ENCODE data around the gene WNT3. TPM values are rescaled to one million over a fixed set of nuclear protein-coding genes. Genes with fewer than 3 reads are reported as not detected.

Gene WNT3
- total RNA-seq, 2 donors from 2014 or later, result 0.64 to 1.0 TPM

- intact Hi-C loops (cut with DNase I), result loop anchor here (5.0 kb wide), 1 partner anchor 40 kb away; no protein-coding TSS in a partner anchor
Measured at GRCh38 chr17:46782250-46782953, 36.1 kb downstream of the WNT3 start.

GRCh38 chr17:46780003-46780373 is 38.5 kb downstream of the WNT3 start:
- Histone ChIP-seq H3K9ac (ENCODE audit: low read depth in 2 of 2, low read length in 2 of 2) (no peak overlapping the region), H3K9me3 (no peaks in the 10 kb centered on the region), H3K4me1 (no peaks in the 10 kb centered on the region), H3K27me3 (no peaks in the 10 kb centered on the region), H3K4me3 (no peak overlapping the region), H3K36me3 (no peaks in the 10 kb centered on the region), H3K27ac (no peak overlapping the region)
- TF ChIP-seq, protein P1, sequence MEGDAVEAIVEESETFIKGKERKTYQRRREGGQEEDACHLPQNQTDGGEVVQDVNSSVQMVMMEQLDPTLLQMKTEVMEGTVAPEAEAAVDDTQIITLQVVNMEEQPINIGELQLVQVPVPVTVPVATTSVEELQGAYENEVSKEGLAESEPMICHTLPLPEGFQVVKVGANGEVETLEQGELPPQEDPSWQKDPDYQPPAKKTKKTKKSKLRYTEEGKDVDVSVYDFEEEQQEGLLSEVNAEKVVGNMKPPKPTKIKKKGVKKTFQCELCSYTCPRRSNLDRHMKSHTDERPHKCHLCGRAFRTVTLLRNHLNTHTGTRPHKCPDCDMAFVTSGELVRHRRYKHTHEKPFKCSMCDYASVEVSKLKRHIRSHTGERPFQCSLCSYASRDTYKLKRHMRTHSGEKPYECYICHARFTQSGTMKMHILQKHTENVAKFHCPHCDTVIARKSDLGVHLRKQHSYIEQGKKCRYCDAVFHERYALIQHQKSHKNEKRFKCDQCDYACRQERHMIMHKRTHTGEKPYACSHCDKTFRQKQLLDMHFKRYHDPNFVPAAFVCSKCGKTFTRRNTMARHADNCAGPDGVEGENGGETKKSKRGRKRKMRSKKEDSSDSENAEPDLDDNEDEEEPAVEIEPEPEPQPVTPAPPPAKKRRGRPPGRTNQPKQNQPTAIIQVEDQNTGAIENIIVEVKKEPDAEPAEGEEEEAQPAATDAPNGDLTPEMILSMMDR (IDR thresholded peaks at IDR 0.05), result no peak
- DNase-seq, result no peak
- intact Hi-C loops (cut with DNase I), result loop anchor here (5.0 kb wide), 1 partner anchor 42 kb away; no protein-coding TSS in a partner anchor

More at GRCh38 chr17:46782250-46782953, 36.1 kb downstream of the WNT3 start:
- no peaks in the 10 kb centered on the region for H3K9me3 ChIP-seq
- no peaks in the 10 kb centered on the region for H3K36me3 ChIP-seq
- no peak overlapping the region for H3K9ac ChIP-seq (ENCODE audit: low read depth in 2 of 2, low read length in 2 of 2)
- peak; percentile 36 for DNase-seq
- H3K27me3 ChIP-seq, result no peaks in the 10 kb centered on the region
- TF ChIP-seq, protein P1 (IDR thresholded peaks at IDR 0.05), result peak; percentile 54
- no peak overlapping the region for H3K27ac ChIP-seq
- no peak overlapping the region for H3K4me3 ChIP-seq
- H3K4me1 ChIP-seq, result no peaks in the 10 kb centered on the region

DNA sequence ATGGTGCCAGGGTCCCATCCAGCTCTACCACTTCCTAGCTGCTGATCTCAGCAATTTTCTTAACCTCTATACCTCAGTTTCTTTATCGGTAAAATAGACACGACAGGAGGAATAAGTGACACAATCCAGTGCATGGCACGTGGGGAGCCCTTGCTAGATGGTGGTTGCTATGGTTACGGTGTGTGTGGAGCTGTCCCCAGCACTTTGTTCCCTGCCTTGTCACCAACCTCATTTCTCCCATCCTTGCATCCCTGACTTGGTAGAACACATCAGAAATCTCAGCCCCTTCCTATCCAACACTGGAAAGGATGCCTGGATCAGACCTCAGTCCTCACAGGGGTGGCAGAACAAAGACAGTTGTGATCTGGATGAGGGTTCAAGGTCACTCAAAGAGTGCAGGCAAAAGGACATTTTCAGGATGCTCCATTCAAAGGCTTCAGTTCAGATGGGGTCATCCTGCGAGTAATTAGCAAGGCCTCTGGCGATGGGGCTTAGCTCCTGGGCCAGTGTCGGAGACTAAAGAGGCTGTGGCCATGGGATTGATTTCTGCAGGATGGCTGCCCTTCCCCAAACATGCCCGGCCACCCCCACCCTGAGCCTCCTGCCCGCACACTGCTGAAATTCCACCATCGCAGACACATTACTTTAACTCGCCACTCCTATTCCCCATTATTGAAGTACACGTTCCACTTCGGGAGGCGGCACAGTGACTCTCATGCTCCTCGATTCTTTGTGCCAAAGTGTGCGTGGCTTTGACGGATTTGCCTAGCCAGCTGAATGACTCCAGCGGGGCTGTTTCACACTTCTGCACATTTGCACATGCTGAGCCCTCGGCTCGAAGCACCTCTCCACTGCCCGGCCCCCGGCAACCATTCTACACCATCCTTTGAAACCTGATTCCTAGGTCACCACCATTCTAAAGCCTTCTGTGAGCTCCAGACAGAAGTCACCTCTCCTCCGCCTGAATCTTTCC is 40.3 kb downstream of the WNT3 start:
- Histone ChIP-seq H3K9ac (ENCODE audit: low read depth in 2 of 2, low read length in 2 of 2) (no peak overlapping the region), H3K9me3 (no peaks in the 10 kb centered on the region), H3K4me3 (no peak overlapping the region), H3K27me3 (no peaks in the 10 kb centered on the region), H3K36me3 (no peaks in the 10 kb centered on the region), H3K4me1 (no peaks in the 10 kb centered on the region), H3K27ac (no peak overlapping the region)
- intact Hi-C loops (cut with DNase I), result no loop called here
- TF ChIP-seq, protein P1 (IDR thresholded peaks at IDR 0.05), result no peak
- DNase-seq, result no peak

DNA sequence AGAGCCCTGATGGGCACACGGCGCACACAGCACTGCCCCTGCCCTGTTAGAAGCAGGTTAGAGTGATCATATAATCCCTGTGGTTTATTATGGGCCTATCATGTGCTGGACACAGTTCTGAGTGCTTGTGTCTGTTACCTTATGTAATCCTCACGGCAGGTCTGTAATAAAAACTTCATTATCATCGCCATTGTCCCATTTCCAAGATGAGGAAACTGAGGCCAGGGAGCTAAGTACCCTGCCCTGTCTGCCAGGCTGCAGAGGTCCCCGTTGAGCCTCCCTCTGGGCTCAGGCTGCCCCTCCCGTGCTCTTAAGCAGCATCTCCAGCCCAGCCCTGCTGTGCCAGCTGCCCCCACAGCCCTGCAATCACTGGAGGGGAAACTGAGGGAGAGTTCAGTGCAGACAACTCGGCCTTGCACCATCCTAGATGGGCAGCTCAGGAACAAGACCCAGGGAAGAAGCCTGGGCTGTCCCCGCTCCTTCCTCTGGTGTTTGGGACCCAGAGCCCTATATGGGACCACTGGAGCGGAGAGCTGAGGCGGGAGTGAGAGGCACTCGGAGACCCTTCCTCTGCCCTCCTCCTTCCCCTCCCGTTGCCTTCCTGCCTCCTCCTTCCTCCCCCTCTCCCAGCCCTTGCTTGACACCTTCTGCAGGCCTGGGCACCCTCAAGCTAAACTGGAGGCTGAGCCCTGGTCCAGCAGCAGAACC is 42.0 kb downstream of the WNT3 start:
- no peak for DNase-seq
- H3K9ac ChIP-seq (ENCODE audit: low read depth in 2 of 2, low read length in 2 of 2), result no peak overlapping the region
- H3K4me3 ChIP-seq, result no peak overlapping the region
- no peaks in the 10 kb centered on the region for H3K4me1 ChIP-seq
- no peak overlapping the region for H3K27ac ChIP-seq
- no peaks in the 10 kb centered on the region for H3K27me3 ChIP-seq
- no peaks in the 10 kb centered on the region for H3K9me3 ChIP-seq
- TF ChIP-seq, protein P1 (IDR thresholded peaks at IDR 0.05), result no peak
- no peaks in the 10 kb centered on the region for H3K36me3 ChIP-seq
- intact Hi-C loops (cut with DNase I), result no loop called here

DNA sequence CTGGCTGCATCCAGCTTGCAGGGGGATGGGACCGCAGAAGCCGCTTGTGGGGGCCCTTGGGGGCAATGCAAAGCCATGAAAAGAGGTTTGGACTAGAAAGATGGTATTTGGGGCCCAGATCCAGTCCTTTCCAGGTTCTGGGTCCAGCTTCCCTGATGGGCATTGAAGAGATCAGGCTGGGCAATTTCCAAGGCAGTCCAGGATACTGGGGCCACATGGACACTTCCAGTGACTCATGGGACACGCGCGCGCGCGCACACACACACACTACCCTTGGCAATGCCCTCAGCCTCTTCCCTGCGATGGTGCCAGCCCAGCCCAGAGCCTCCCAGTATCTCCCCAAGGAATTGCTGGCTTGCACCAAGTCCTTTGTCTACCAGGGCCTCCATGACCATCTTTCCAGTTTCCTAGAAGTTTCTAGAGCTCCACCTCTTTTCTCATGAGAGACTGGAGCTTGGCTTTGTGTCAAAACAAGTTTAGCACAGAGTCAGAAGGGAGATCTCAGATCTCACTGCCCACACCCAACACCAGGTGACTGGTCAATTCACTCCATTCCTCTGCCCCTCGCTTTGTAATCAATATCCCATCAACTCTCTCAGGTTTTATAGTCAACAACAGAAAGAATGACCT is 44.3 kb downstream of the WNT3 start:
- H3K4me3 ChIP-seq, result no peak overlapping the region
- intact Hi-C loops (cut with DNase I), result no loop called here
- no peak for DNase-seq
- no peaks in the 10 kb centered on the region for H3K27me3 ChIP-seq
- H3K9ac ChIP-seq (ENCODE audit: low read depth in 2 of 2, low read length in 2 of 2), result no peak overlapping the region
- no peaks in the 10 kb centered on the region for H3K4me1 ChIP-seq
- H3K9me3 ChIP-seq, result no peaks in the 10 kb centered on the region
- no peaks in the 10 kb centered on the region for H3K36me3 ChIP-seq
- no peak overlapping the region for H3K27ac ChIP-seq
- TF ChIP-seq, protein P1 (IDR thresholded peaks at IDR 0.05), result no peak

Data from colonic mucosa (tissue), 4 donors.